ENCODE measurements around the gene AQP2.

AQP2 gene

GRCh38 chr12:49904601-49905000 lies 45.9 kb upstream of the AQP2 start:
- no peak for TF ChIP-seq ZFX (IDR thresholded peaks at IDR 0.05)
- TF ChIP-seq, protein P1, sequence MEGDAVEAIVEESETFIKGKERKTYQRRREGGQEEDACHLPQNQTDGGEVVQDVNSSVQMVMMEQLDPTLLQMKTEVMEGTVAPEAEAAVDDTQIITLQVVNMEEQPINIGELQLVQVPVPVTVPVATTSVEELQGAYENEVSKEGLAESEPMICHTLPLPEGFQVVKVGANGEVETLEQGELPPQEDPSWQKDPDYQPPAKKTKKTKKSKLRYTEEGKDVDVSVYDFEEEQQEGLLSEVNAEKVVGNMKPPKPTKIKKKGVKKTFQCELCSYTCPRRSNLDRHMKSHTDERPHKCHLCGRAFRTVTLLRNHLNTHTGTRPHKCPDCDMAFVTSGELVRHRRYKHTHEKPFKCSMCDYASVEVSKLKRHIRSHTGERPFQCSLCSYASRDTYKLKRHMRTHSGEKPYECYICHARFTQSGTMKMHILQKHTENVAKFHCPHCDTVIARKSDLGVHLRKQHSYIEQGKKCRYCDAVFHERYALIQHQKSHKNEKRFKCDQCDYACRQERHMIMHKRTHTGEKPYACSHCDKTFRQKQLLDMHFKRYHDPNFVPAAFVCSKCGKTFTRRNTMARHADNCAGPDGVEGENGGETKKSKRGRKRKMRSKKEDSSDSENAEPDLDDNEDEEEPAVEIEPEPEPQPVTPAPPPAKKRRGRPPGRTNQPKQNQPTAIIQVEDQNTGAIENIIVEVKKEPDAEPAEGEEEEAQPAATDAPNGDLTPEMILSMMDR (conservative IDR thresholded peaks at IDR 0.05) = no peak
- no peak overlapping the region for H3K27ac ChIP-seq

GRCh38 chr12:49905718-49906314 lies 44.7 kb upstream of the AQP2 start:
- no peak overlapping the region for H3K27ac ChIP-seq
- TF ChIP-seq, protein P1 (conservative IDR thresholded peaks at IDR 0.05) = no peak
- TF ChIP-seq ZFX (IDR thresholded peaks at IDR 0.05) = no peak

DNA sequence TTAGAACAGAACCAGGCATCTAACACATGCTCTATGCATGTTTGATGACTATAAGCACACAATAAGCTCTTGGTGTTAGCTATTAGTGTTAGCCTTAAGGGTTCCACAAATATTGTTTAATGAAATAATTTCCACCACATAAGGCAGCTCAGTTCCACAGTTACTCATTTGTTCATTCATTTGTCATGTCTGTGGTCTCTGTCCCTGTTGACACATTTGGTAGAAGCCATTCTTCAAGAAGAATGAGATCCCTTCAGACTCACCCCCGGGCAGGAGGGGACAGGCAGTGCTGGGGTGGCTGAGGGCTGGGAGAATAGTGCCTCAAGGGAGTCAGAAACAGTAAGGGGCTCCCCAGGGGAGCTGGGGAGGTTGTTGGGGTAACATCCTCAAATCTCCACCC lies 43.2 kb upstream of the AQP2 start:
- no peak overlapping the region for H3K27ac ChIP-seq
- TF ChIP-seq, protein P1 (conservative IDR thresholded peaks at IDR 0.05) = no peak
- no peak for TF ChIP-seq ZFX (IDR thresholded peaks at IDR 0.05)

DNA sequence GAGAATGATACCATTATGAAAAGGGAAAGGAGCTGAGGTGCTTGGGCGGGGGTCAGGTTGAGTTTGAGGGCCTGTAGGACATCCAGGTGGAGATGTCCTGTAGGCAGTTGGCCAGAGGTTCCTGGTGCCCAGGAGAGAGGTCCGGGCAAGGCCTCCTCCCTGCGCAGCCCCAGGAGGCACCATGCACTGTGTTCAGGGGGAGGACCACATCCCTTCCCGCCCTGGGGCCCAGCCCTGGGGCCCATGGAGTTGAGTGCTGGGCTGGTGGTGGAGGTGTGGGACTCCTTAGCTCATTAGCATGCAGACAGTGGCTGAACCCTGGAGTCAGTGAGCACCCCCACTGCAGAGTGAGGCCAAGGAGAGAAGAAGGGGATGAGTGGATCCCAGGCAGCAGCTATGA lies 41.2 kb upstream of the AQP2 start:
- no peak overlapping the region for H3K27ac ChIP-seq
- TF ChIP-seq ZFX (IDR thresholded peaks at IDR 0.05) = no peak
- TF ChIP-seq, protein P1 (conservative IDR thresholded peaks at IDR 0.05) = no peak

GRCh38 chr12:49909826-49910225 lies 40.7 kb upstream of the AQP2 start:
- H3K27ac ChIP-seq = no peak overlapping the region
- no peak for TF ChIP-seq ZFX (IDR thresholded peaks at IDR 0.05)
- TF ChIP-seq, protein P1 (conservative IDR thresholded peaks at IDR 0.05) = no peak

- TF ChIP-seq ZFX (IDR thresholded peaks at IDR 0.05) = no peak
- TF ChIP-seq, protein P1 (conservative IDR thresholded peaks at IDR 0.05) = no peak
- no peak overlapping the region for H3K27ac ChIP-seq
Measured at GRCh38 chr12:49910331-49911212, 40.0 kb upstream of the AQP2 start.

- no peak overlapping the region for H3K27ac ChIP-seq
- TF ChIP-seq, protein P1 (conservative IDR thresholded peaks at IDR 0.05) = no peak
- TF ChIP-seq ZFX (IDR thresholded peaks at IDR 0.05) = no peak
Measured at GRCh38 chr12:49911213-49911605, 39.3 kb upstream of the AQP2 start.

Measured in C4-2B (cell line).